ENCODE measurements around the gene PBXIP1.

- no peak for TF ChIP-seq TAF1 (IDR thresholded peaks at IDR 0.05; ENCODE audit: borderline replicate concordance, low read depth, low read length)
- peak; percentile 78; the same call in 1 of the 2 replicates for TF ChIP-seq POLR2A (IDR thresholded peaks at IDR 0.05; ENCODE audit: low read depth, low read length)
- peak; percentile 84 for TF ChIP-seq POLR2AphosphoS5 (IDR thresholded peaks at IDR 0.05; ENCODE audit: low read depth, low read length)
These were observed 18.4 kb upstream of the PBXIP1 start, which contains the start of gene CKS1B for GRCh38 chr1:154974102-154974807.
